NCI-H69 (cell line): ENCODE measurements around the gene CREB3L1.
"Not testable (repeated sequence)": the region's sequence is repeated elsewhere in the genome, so short reads cannot be mapped to it uniquely, and the experiment has no call there.

Experiments used
- DNase-seq: peaks from one replicate; lab custom pipeline; 2025; lab: John Stamatoyannopoulos, UW

Gene CREB3L1

GRCh38 chr11:46295312-46296058 lies 18.0 kb downstream of the CREB3L1 start:
- DNase-seq: peak; percentile 93

DNA sequence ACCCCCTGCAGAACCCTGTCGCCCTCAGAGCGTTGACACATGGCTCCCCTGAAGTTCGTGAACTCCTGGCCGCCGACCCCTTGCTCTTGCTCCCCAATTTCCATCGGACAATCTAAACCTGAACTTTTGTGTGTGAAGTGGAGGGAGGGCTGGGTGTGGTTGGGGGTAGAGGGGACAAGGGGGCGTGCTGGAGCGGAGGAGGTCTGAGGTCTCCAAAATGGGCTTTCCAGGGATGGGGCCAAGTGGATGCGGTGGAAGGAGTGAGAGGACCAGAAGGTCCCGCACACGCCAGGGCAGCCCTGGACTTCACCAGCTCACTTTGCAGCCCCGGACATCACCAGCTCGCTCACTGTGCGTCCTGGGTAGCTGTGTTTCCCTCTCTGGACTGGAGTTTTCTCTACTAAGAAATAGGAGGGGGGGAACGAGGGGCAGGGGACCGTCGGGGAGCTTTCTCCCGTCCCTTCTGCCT lies 18.6 kb downstream of the CREB3L1 start:
- DNase-seq: no peak

DNA sequence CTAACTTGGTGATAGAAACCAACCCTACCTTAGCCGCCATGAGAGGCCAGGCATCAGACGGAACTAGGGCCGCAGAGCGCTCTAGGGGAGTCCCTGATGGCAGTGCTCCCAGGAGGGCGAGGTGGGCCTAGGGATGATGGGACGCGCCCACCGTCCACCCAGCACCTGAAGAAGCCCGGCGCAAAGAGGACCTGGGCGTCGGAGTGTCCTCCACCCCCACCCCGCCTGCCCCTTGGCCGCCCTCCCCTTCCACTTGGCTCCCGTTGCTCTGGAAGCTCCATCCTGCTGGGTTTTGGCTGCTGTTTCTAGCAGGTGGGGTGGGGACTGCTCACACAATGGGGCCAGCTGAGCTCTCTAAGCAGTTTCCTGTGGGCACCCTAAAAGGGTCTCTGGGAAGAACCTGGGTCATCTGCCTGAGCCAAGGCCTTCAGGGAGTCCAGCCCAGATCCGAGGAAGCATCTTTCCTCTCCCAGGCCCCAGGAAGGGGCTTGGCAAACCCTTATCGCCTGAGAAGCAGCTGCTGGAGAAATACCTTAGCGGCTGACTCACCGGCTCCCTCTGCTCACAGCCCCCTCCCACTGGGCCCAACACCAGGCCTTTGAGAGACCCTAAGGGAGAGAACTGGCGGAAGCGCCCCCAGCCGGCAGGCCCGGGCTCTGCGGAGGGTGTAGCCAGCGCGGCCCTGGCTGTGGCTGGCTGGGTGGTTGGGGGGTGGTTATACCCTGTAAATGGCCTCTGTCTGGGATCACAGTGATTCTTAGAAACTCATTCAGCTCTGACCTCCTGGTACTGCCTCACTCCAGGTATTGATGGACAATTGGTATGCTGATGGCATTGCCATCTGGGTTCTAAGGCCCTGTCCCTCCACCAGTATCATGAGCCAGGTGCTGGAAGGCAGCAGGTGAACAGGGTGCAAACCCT lies 19.3 kb downstream of the CREB3L1 start:
- peak; percentile 90 for DNase-seq

- no peak for DNase-seq
These were observed 21.4 kb downstream of the CREB3L1 start for GRCh38 chr11:46298699-46299433.

- no peak for DNase-seq
These were observed 22.0 kb downstream of the CREB3L1 start for GRCh38 chr11:46299451-46299961.

DNA sequence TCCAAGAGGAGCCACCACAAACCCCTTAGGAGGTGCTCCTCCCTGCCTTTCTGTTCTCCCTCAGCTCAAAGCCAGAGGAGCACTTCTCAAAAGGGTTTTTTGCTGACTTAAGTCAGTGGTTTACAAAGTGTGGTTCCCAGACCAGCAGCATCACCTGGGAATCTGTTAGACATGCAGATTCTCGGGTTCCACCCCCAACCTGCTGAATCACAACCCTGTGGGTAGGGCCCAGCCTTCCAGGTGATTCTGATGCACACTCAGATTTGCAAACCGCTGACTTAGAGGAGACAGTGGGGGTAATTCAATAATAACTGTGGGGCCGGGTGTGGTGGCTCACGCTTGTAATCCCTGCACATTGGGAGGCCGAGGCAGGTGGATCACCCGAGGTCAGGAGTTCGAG lies 22.8 kb downstream of the CREB3L1 start:
- no peak for DNase-seq

DNA sequence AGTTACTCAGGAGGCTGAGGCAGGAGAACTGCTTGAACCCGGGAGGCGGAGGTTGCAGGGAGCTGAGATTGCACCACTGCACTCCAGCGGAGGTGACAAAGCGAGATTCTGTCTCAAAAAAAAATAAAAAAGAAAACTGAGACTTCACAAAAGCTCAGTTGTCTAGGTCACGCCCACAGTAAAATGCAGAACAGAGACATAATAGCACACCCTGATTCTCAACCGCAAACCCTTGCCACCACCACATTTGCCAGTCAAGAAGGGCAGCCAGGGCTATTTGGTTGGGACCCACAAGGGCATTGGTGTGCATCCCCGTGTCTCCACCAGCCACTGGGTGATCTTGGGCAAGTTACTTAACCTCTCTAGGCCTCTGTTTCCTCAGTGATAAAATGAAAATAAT lies 25.4 kb downstream of the CREB3L1 start:
- DNase-seq: no peak

GRCh38 chr11:46304036-46304435 lies 26.6 kb downstream of the CREB3L1 start:
- DNase-seq: not testable (repeated sequence)

DNA sequence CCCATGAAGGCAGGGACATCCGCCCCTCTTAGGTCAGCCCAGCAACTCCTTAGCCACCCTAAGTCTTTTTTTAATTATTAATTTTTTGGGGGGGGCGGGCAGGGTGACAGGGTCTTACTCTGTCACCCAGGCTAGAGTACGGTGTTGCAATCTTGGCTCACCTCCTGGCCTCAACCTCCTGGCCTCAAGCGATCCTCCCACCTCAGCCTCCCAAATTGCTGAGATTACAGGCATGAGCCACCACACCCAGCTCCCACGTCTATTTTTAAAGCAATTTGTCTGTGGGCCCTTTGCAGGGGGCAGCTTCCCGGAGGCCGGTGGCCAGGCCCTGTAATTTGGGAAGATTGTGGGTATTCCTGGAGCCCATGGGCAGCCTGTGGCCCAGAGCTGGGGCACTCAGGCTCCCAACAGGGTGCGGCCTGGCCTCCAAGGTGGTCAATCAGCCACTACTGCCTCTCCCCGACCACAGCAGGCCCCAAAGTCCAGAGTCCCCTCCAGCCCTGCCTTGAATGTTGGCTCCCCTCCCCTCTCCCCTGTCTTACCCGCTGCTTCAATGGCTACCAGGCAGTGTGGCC lies 27.2 kb downstream of the CREB3L1 start:
- DNase-seq: no peak

DNA sequence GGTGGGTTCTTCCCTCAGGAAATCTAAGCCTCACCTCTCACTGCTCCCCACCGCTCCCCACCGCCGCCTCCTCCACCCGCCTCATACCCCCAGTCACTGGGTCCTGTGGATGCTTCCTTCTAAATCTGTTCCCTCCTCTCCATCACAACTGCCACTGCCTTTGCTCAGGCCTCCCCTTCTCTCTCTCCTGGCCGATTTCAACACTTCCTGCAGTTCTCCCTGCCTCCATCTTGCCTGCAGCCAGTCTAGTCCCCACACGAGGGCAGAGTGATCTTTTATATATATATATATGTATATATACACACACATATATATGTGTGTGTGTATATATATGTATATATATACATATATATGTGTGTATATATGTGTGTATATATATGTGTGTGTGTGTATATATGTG lies 27.8 kb downstream of the CREB3L1 start:
- DNase-seq: peak; percentile 37

GRCh38 chr11:46306296-46306853 lies 28.9 kb downstream of the CREB3L1 start:
- DNase-seq: no peak

DNA sequence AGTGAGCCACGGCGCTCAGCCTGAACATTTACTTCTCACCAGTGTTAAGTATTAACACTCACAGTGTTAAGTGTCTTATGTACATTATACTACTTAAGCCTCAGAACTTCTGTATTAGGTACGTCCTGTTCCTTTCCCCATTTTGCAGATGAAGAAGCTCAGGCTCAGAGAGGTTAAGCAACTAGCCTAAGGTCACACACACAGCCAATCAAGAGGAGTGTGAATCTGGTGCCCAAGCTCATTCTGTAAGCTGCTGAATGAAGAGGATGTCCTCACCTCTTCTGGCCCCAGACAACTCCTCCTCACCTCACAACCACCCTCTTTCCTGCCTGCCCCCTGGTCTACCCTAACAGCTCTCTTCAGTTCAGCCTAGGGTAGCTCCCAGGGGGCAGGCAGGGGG lies 29.9 kb downstream of the CREB3L1 start:
- no peak for DNase-seq

GRCh38 chr11:46307785-46308341 lies 30.4 kb downstream of the CREB3L1 start:
- DNase-seq: no peak

DNA sequence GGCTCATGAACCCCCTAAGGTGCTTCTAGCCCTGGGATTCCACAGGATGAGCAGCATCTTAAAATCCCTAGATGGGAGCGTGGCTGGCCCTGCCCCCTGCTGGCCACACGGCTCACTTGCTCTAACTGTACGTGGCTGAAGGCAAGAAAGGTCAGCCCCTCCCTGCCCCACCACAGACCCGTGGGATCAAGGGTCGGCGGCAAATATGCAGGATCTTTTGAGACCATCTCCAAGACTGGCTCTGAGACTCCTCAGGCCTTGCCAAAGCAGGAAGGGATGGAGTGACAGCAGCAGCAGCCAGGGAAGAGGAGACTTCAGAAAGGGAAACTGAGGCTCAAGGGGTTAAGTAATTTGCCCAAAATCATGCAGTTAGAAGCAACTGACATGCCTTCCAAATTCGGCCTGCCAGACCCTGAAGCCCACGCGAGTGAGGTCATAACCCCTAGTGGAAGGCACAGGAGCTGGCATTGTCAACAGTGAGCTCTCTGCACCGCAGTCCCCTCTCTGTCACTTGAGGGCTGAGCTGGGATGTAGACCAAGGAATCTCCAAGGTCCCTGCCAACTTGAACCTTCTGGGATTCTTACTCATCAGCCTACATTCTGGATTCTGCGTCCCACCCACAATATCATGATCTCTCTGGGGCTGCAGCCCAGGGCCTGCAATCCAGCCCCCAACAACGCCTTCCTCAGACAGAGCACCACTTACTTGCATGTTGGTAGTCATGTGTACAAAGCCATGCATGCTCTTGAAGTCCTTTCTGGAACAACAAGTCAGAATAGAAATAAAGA lies 31.4 kb downstream of the CREB3L1 start:
- DNase-seq: peak; percentile 77

DNA sequence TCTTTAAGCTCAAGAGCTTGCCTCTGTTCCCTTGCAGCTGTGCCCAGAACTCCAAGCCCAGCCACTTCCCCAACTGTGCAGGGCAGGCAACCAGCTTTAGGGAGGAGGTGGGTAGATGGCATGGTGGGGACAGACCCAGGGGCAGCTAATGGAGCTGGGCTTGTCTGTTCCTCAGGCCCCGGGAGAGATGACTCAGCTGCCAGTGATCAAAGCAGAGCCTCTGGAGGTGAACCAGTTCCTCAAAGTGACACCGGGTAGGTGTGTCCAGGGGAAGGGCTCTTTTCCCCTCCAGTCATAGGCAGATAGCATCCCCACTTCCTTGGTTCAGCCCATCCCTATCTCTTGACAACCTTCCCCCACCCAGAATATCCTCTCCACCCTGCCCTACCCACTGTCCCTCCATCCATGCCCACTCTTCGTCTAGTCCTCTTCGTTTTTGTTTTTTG lies 32.4 kb downstream of the CREB3L1 start:
- DNase-seq: peak; percentile 39

DNA sequence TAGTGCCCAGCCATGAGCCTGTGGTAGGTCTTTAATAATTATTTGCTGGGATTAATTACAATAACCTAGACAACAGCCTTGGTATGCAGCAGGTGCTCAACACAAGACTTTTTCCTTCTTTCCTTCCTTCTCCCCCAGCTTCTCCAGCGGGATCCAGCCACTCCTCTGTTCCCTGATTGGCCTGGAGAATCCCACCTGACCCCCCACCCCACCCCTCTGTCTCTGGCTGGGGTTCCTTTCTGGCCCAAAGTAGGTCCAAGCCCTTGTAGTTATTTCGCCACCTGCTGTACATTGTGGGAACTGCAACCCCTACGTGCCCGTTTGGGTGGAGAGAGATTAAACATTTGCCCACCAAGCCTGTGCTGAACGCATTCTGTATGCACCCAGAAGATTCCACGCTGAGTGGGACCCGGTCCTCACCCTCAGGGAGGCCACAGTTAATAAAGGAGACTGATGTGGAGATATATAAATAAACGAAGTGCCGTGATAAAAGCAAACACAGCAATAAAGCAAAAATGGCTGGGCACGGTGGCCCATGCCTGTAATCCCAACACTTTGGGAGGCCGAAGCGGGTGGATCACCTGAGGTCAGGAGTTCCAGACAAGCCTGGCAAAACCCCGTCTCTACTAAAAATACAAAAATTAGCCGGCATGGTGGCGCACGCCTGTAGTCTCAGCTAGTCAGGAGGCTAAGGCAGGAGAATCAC lies 37.7 kb downstream of the CREB3L1 start:
- peak; percentile 86 for DNase-seq

- DNase-seq: peak; percentile 30
These were observed 38.5 kb downstream of the CREB3L1 start for GRCh38 chr11:46315783-46316563.

DNA sequence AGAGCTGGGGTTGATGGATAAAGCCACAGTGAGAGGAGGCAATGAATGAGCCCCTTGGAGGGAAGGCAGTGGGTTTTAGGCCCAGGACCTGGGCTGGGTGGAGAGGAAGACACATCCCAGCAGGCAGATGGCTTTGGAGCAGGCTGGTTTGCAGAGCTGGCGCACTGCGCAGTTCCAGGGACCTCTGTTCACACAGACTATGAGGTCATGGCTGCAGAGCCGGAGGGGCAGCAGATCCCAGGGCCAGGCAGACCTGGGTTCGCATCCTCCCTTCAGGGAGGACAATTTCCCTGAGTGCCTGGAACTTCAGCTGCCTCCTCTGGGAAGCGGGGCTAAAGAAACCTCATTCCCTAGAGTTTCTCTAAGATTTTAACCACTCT lies 41.6 kb downstream of the CREB3L1 start:
- no peak for DNase-seq

DNA sequence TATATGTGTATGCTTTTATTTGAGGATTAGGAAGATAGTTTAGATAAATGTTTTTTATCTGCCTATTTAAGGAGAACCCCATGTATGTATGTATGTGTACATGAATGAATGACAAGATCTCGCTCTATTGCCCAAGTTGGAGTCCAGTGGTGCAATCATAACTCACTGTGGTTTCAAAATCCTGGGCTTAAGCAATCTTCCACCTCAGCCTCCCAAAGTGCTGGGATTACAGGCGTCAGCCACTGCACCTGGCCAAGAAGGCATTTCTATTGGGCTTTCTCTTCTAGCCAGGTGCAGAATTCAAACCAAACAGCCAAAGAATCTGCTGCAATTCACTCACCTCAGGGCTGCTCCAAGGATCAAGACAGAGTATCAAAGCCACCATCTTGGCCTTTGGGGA lies 44.3 kb downstream of the CREB3L1 start:
- DNase-seq: no peak
